Endothelial cell of umbilical vein (primary cell): ENCODE results near the gene MNAT1. TPM values are rescaled to one million over a fixed set of nuclear protein-coding genes. Genes with fewer than 3 reads are reported as not detected.

Source experiments
- BruUV-seq: library from RNA; stranded (reverse); fragments of 400-500 nt; replicated peaks from 2 replicates; lab custom pipeline; 2021; lab: Mats Ljungman, UMichigan
- CTCF ChIA-PET: fragments of 300-600, 350-600 bp; sonication (Branson Sonifier 250); formaldehyde crosslinking; loops from one replicate; lab custom pipeline; 2021; ENCODE audit warnings: antibody characterized with exemption, inconsistent platforms; lab: Charles Lee
- POLR2A ChIA-PET: fragments of 300-600, 350-600 bp; sonication (Branson Sonifier 250); formaldehyde crosslinking; loops from one replicate; lab custom pipeline; 2021; ENCODE audit warnings: antibody characterized with exemption, inconsistent platforms; lab: Charles Lee
- DNase-seq: peaks from one replicate; pipeline ENCODE4 v3.0.0-alpha.2; 2011; ENCODE audit warnings: low read depth, low spot score
- FAIRE-seq: peaks from 2 replicates; lab custom pipeline; 2011; peaks lifted over from hg19 to GRCh38; lab: Jason Lieb, UNC
- H2AFZ ChIP-seq: 2 replicates; pipeline ENCODE4 v1.6.0; 2012; ENCODE audit warnings: low read depth, low read length, control low read depth, inconsistent platforms
- H3K27ac ChIP-seq: 2 replicates; pipeline ENCODE4 v1.5.1; 2011; ENCODE audit warnings: low read depth, mild to moderate bottlenecking, control low read depth, low read length, moderate library complexity; ENCODE audit not compliant: insufficient read depth
- H3K27me3 ChIP-seq, 2 experiments: 2 replicates each; pipeline versions ENCODE4 v1.6.0 to v1.6.1; 2011; ENCODE audit warnings: low read length in 2 of 2, mixed read lengths in 1 of 2; ENCODE audit not compliant: control insufficient read depth in 2 of 2, insufficient read depth in 2 of 2
- H3K36me3 ChIP-seq, 2 experiments: 2 replicates in 1 of 2; 3 replicates in 1 of 2; pipeline ENCODE4 v1.5.1; 2011; ENCODE audit warnings: low read length in 2 of 2, mild to moderate bottlenecking in 1 of 2, moderate library complexity in 1 of 2; ENCODE audit not compliant: control insufficient read depth in 2 of 2, insufficient read depth in 2 of 2; ENCODE audit errors: extremely low read depth in 1 of 2
- H3K4me1 ChIP-seq: 3 replicates; pipeline ENCODE4 v1.5.1; 2011; ENCODE audit warnings: mild to moderate bottlenecking, low read length; ENCODE audit not compliant: control insufficient read depth, insufficient read depth; ENCODE audit errors: extremely low read depth
- H3K4me2 ChIP-seq: 2 replicates; pipeline ENCODE4 v1.6.1; 2011; ENCODE audit warnings: low read length, control low read depth, mixed read lengths; ENCODE audit not compliant: insufficient read depth
- H3K4me3 ChIP-seq, 3 experiments: fragments of 200-600 bp in 1 of 3; sonication (generic), shearing (Covaris generic) in 1 of 3; replicated peaks in 1 of 3; 2 replicates each; pipeline ENCODE4 v1.5.1; 2011 to 2016; ENCODE audit warnings: control low read depth in 3 of 3, low read length in 3 of 3, mild to moderate bottlenecking in 2 of 3, inconsistent platforms in 1 of 3, low read depth in 1 of 3, moderate library complexity in 1 of 3; ENCODE audit not compliant: insufficient read depth in 1 of 3
- H3K79me2 ChIP-seq: 2 replicates; pipeline ENCODE4 v1.6.0; 2012; ENCODE audit warnings: low read length, inconsistent platforms; ENCODE audit not compliant: control insufficient read depth, insufficient read depth
- H3K9ac ChIP-seq: replicated peaks from 2 replicates; pipeline ENCODE3; 2011; ENCODE audit warnings: low read length, control low read depth; ENCODE audit not compliant: insufficient read depth; ENCODE audit errors: extremely low read depth
- H3K9me1 ChIP-seq: replicated peaks from 3 replicates; pipeline ENCODE4 v1.6.0; 2011; ENCODE audit warnings: mild to moderate bottlenecking, low read length; ENCODE audit not compliant: control insufficient read depth, insufficient read depth; ENCODE audit errors: extremely low read depth
- H3K9me3 ChIP-seq: replicated peaks from 2 replicates; pipeline ENCODE4 v1.5.1; 2012; ENCODE audit warnings: low read length, inconsistent platforms; ENCODE audit not compliant: control insufficient read depth, insufficient read depth
- H4K20me1 ChIP-seq: replicated peaks from 2 replicates; pipeline ENCODE3; 2011; ENCODE audit warnings: mild to moderate bottlenecking, low read length; ENCODE audit not compliant: control insufficient read depth, insufficient read depth; ENCODE audit errors: extremely low read depth
- CTCF ChIP-seq, 2 donors: IDR thresholded peaks; 1 replicate in 1 of 2; 2 replicates in 1 of 2; pipeline ENCODE4 v1.5.1; 2011; ENCODE audit warnings: low read length in 2 of 2, mild to moderate bottlenecking in 2 of 2, moderate library complexity in 2 of 2, control low read depth in 1 of 2, inconsistent platforms in 1 of 2, low read depth in 1 of 2; ENCODE audit not compliant: insufficient read depth in 1 of 2; ENCODE audit errors: extremely low read depth in 1 of 2
- EZH2 ChIP-seq: IDR thresholded peaks from 2 replicates; pipeline ENCODE4 v1.6.1; 2012; ENCODE audit warnings: borderline replicate concordance, low read depth, mild to moderate bottlenecking, moderate library complexity, low read length, inconsistent platforms; ENCODE audit not compliant: severe bottlenecking
- FOS ChIP-seq: IDR thresholded peaks from 2 replicates; pipeline ENCODE4 v1.6.1; 2011; ENCODE audit warnings: mild to moderate bottlenecking, low read length, moderate library complexity, borderline replicate concordance; ENCODE audit not compliant: insufficient read depth
- GATA2 ChIP-seq: IDR thresholded peaks from 2 replicates; pipeline ENCODE4 v1.7.0; 2011; ENCODE audit warnings: low read depth, mild to moderate bottlenecking, moderate library complexity, mixed read lengths, low read length; ENCODE audit not compliant: insufficient read length, insufficient read depth
- JUN ChIP-seq: IDR thresholded peaks from 2 replicates; pipeline ENCODE4 v1.6.1; 2011; ENCODE audit warnings: borderline replicate concordance, low read depth; ENCODE audit not compliant: insufficient read length, insufficient read depth
- MAX ChIP-seq: IDR thresholded peaks from 2 replicates; pipeline ENCODE4 v1.6.1; 2011; ENCODE audit not compliant: insufficient read depth, insufficient read length
- MYC ChIP-seq: IDR thresholded peaks from one replicate; pipeline ENCODE4 v1.6.1; 2011; ENCODE audit warnings: mild to moderate bottlenecking, low read depth, low read length
- POLR2A ChIP-seq: IDR thresholded peaks from 2 replicates; pipeline ENCODE4 v1.6.1; 2012; ENCODE audit warnings: low read depth, mild to moderate bottlenecking, control low read depth, low read length
- POLR2AphosphoS5 ChIP-seq: IDR thresholded peaks from 2 replicates; pipeline ENCODE4 v1.6.1; 2012; ENCODE audit warnings: low read depth, mild to moderate bottlenecking, control low read depth, low read length, moderate library complexity; ENCODE audit not compliant: insufficient read depth
- dilution Hi-C: fragments of 300-500 bp; cut with MboI; formaldehyde crosslinking; loops from one replicate; pipeline ENCODE4 v1.15.0; 2019; ENCODE audit warnings: low sequenced_read_pairs; ENCODE audit not compliant: extremely low pct_ligation_motif_present
- intact Hi-C: fragments of 100-400 bp; cut with micrococcal nuclease; formaldehyde crosslinking; loops from one replicate; pipeline ENCODE4 v1.10.0; 2022
- polyA plus RNA-seq, 4 experiments: library from polyadenylated mRNA; depleted of rRNA in 3 of 4; stranded (reverse) in 3 of 4; unstranded in 1 of 4; fragments of >200 nt; gene quantifications; 2 replicates each; pipeline versions ENCODE4 v1.2.1 to v1.2.3, GENCODE V29; 2011 to 2012; ENCODE audit warnings: missing spikeins in 1 of 4
- total RNA-seq: library from RNA; stranded (reverse); gene quantifications from 2 replicates; pipeline ENCODE4 v1.2.3, GENCODE V29; 2021

Gene MNAT1
- total and polyA plus RNA-seq, 2 donors (not counting 3 experiments of a cell fraction or from before 2014, with no cell fraction given): 35.7 to 55.7 TPM

GRCh38 chr14:60817113-60817512 lies 82.6 kb downstream of the MNAT1 start:
- H3K27ac ChIP-seq: no peak overlapping the region
- TF ChIP-seq CTCF (IDR thresholded peaks at IDR 0.05; ENCODE audit: extremely low read depth in 1 of 2, insufficient read depth in 1 of 2, low read depth in 1 of 2, low read length in 2 of 2): no peak
- no peak for TF ChIP-seq EZH2
- TF ChIP-seq MYC: no peak
- no peak for TF ChIP-seq GATA2
- no peak for TF ChIP-seq POLR2AphosphoS5
- no peak for TF ChIP-seq FOS
- TF ChIP-seq JUN: no peak
- no peak for TF ChIP-seq POLR2A
- no peak for TF ChIP-seq MAX
- CTCF ChIA-PET: interaction anchor here (1.2 to 1.3 kb wide), 2 partner anchors 11 to 153 kb away, joined by 3 to 4 read pairs; no protein-coding TSS in a partner anchor
- no peak overlapping the region for H3K9ac ChIP-seq
- intact Hi-C loops: no loop called here
- no peak overlapping the region for H3K4me3 ChIP-seq
- no peak overlapping the region for H2AFZ ChIP-seq
- POLR2A ChIA-PET: no interaction called here
- no peaks in the 10 kb centered on the region for H3K27me3 ChIP-seq
- H4K20me1 ChIP-seq: no peaks in the 10 kb centered on the region
- H3K79me2 ChIP-seq: no peaks in the 10 kb centered on the region
- H3K36me3 ChIP-seq: peaks cover 4 to 6% of the 10 kb centered on the region in 2 experiments
- H3K4me2 ChIP-seq: no peak overlapping the region
- no peak for FAIRE-seq
- no TSS peak for BruUV-seq
- no peak for DNase-seq
- H3K9me3 ChIP-seq: no peaks in the 10 kb centered on the region
- H3K9me1 ChIP-seq: no peaks in the 10 kb centered on the region
- H3K4me1 ChIP-seq: no peaks in the 10 kb centered on the region
- dilution Hi-C loops: no loop called here
